Measurements from ENCODE around the gene CPPED1. TPM values are rescaled to one million over a fixed set of nuclear protein-coding genes. Genes with fewer than 3 reads are reported as not detected.

CPPED1 gene
- total RNA-seq, 1 donor from 2014 or later, result 9.0 TPM

- intact Hi-C loops (cut with micrococcal nuclease), result no loop called here
- Mint-ChIP-seq H3K9me3 (peaks cover 23% of the 10 kb centered on the region), H3K27ac (no peak overlapping the region), H3K4me3 (ENCODE audit: low read depth) (no peak overlapping the region), H3K27me3 (ENCODE audit: low read depth) (no peaks in the 10 kb centered on the region), H3K4me1 (ENCODE audit: low read depth) (no peaks in the 10 kb centered on the region), H3K36me3 (ENCODE audit: low read depth) (peaks cover 46% of the 10 kb centered on the region)
- no peak for DNase-seq (ENCODE audit: low spot score)
These were observed 63.9 kb downstream of the CPPED1 start for GRCh38 chr16:12739738-12740137.

GRCh38 chr16:12737563-12737962 is 66.1 kb downstream of the CPPED1 start:
- Mint-ChIP-seq H3K9me3 (peaks cover 23% of the 10 kb centered on the region), H3K36me3 (ENCODE audit: low read depth) (peaks cover 46% of the 10 kb centered on the region), H3K4me1 (ENCODE audit: low read depth) (no peaks in the 10 kb centered on the region), H3K4me3 (ENCODE audit: low read depth) (no peak overlapping the region), H3K27ac (no peak overlapping the region), H3K27me3 (ENCODE audit: low read depth) (no peaks in the 10 kb centered on the region)
- DNase-seq (ENCODE audit: low spot score), result no peak
- intact Hi-C loops (cut with micrococcal nuclease), result no loop called here

GRCh38 chr16:12735805-12736204 is 67.9 kb downstream of the CPPED1 start:
- H3K27ac Mint-ChIP-seq, result no peak overlapping the region
- intact Hi-C loops (cut with micrococcal nuclease), result no loop called here
- peaks cover 49% of the 10 kb centered on the region for H3K36me3 Mint-ChIP-seq (ENCODE audit: low read depth)
- no peak overlapping the region for H3K4me3 Mint-ChIP-seq (ENCODE audit: low read depth)
- no peaks in the 10 kb centered on the region for H3K4me1 Mint-ChIP-seq (ENCODE audit: low read depth)
- DNase-seq (ENCODE audit: low spot score), result no peak
- peaks cover 35% of the 10 kb centered on the region for H3K9me3 Mint-ChIP-seq
- H3K27me3 Mint-ChIP-seq (ENCODE audit: low read depth), result no peaks in the 10 kb centered on the region

- intact Hi-C loops (cut with micrococcal nuclease), result no loop called here
- no peak overlapping the region for H3K4me3 Mint-ChIP-seq (ENCODE audit: low read depth)
- DNase-seq (ENCODE audit: low spot score), result no peak
- H3K4me1 Mint-ChIP-seq (ENCODE audit: low read depth), result peaks cover 9% of the 10 kb centered on the region
- H3K9me3 Mint-ChIP-seq, result peaks cover 34% of the 10 kb centered on the region
- H3K36me3 Mint-ChIP-seq (ENCODE audit: low read depth), result peaks cover 40% of the 10 kb centered on the region
- H3K27ac Mint-ChIP-seq, result no peak overlapping the region
- H3K27me3 Mint-ChIP-seq (ENCODE audit: low read depth), result no peaks in the 10 kb centered on the region
These were observed 71.1 kb downstream of the CPPED1 start for GRCh38 chr16:12732600-12732999.

- no peak for DNase-seq (ENCODE audit: low spot score)
- H3K36me3 Mint-ChIP-seq (ENCODE audit: low read depth), result peaks cover 36% of the 10 kb centered on the region
- H3K27ac Mint-ChIP-seq, result no peak overlapping the region
- intact Hi-C loops (cut with micrococcal nuclease), result no loop called here
- peaks cover 28% of the 10 kb centered on the region for H3K9me3 Mint-ChIP-seq
- no peaks in the 10 kb centered on the region for H3K27me3 Mint-ChIP-seq (ENCODE audit: low read depth)
- H3K4me1 Mint-ChIP-seq (ENCODE audit: low read depth), result peaks cover 9% of the 10 kb centered on the region
- H3K4me3 Mint-ChIP-seq (ENCODE audit: low read depth), result no peak overlapping the region
These were observed 74.2 kb downstream of the CPPED1 start for GRCh38 chr16:12729448-12729847.

- H3K9me3 Mint-ChIP-seq, result peaks cover 24% of the 10 kb centered on the region
These were observed 75.2 kb downstream of the CPPED1 start for GRCh38 chr16:12728469-12728868.

GRCh38 chr16:12724226-12724625 is 79.5 kb downstream of the CPPED1 start:
- DNase-seq (ENCODE audit: low spot score), result no peak
- intact Hi-C loops (cut with micrococcal nuclease), result no loop called here
- Mint-ChIP-seq H3K4me3 (ENCODE audit: low read depth) (no peak overlapping the region), H3K36me3 (ENCODE audit: low read depth) (peaks cover 9% of the 10 kb centered on the region), H3K9me3 (no peaks in the 10 kb centered on the region), H3K27ac (no peak overlapping the region), H3K4me1 (ENCODE audit: low read depth) (peaks cover 2% of the 10 kb centered on the region), H3K27me3 (ENCODE audit: low read depth) (no peaks in the 10 kb centered on the region)

More at GRCh38 chr16:12728469-12728868, 75.2 kb downstream of the CPPED1 start:
- Mint-ChIP-seq H3K4me3 (ENCODE audit: low read depth) (no peak overlapping the region), H3K27me3 (ENCODE audit: low read depth) (no peaks in the 10 kb centered on the region), H3K4me1 (ENCODE audit: low read depth) (peaks cover 9% of the 10 kb centered on the region), H3K27ac (no peak overlapping the region), H3K36me3 (ENCODE audit: low read depth) (peaks cover 34% of the 10 kb centered on the region)
- intact Hi-C loops (cut with micrococcal nuclease), result no loop called here
- no peak for DNase-seq (ENCODE audit: low spot score)

GRCh38 chr16:12723681-12724080 is 80.0 kb downstream of the CPPED1 start:
- no peaks in the 10 kb centered on the region for H3K9me3 Mint-ChIP-seq
- no peak overlapping the region for H3K4me3 Mint-ChIP-seq (ENCODE audit: low read depth)
- H3K27me3 Mint-ChIP-seq (ENCODE audit: low read depth), result no peaks in the 10 kb centered on the region
- H3K27ac Mint-ChIP-seq, result no peak overlapping the region
- peaks cover 9% of the 10 kb centered on the region for H3K36me3 Mint-ChIP-seq (ENCODE audit: low read depth)
- intact Hi-C loops (cut with micrococcal nuclease), result no loop called here
- DNase-seq (ENCODE audit: low spot score), result no peak
- H3K4me1 Mint-ChIP-seq (ENCODE audit: low read depth), result no peaks in the 10 kb centered on the region

GRCh38 chr16:12721841-12722421 is 81.8 kb downstream of the CPPED1 start:
- Mint-ChIP-seq H3K27me3 (ENCODE audit: low read depth) (no peaks in the 10 kb centered on the region), H3K36me3 (ENCODE audit: low read depth) (peaks cover 9% of the 10 kb centered on the region), H3K27ac (no peak overlapping the region), H3K4me3 (ENCODE audit: low read depth) (no peak overlapping the region), H3K9me3 (no peaks in the 10 kb centered on the region), H3K4me1 (ENCODE audit: low read depth) (peaks cover 1% of the 10 kb centered on the region)
- intact Hi-C loops (cut with micrococcal nuclease), result no loop called here
- DNase-seq (ENCODE audit: low spot score), result no peak

- intact Hi-C loops (cut with micrococcal nuclease), result no loop called here
- Mint-ChIP-seq H3K9me3 (peaks cover 2% of the 10 kb centered on the region), H3K4me3 (ENCODE audit: low read depth) (no peak overlapping the region), H3K4me1 (ENCODE audit: low read depth) (peaks cover 1% of the 10 kb centered on the region), H3K27me3 (ENCODE audit: low read depth) (no peaks in the 10 kb centered on the region), H3K36me3 (ENCODE audit: low read depth) (peaks cover 5% of the 10 kb centered on the region), H3K27ac (no peak overlapping the region)
- no peak for DNase-seq (ENCODE audit: low spot score)
These were observed 83.7 kb downstream of the CPPED1 start for GRCh38 chr16:12719972-12720371.

- no peak overlapping the region for H3K27ac Mint-ChIP-seq
- peaks cover 1% of the 10 kb centered on the region for H3K4me1 Mint-ChIP-seq (ENCODE audit: low read depth)
- H3K9me3 Mint-ChIP-seq, result peaks cover 13% of the 10 kb centered on the region
- no peaks in the 10 kb centered on the region for H3K27me3 Mint-ChIP-seq (ENCODE audit: low read depth)
- no peak for DNase-seq (ENCODE audit: low spot score)
- intact Hi-C loops (cut with micrococcal nuclease), result no loop called here
- H3K36me3 Mint-ChIP-seq (ENCODE audit: low read depth), result peaks cover 3% of the 10 kb centered on the region
- H3K4me3 Mint-ChIP-seq (ENCODE audit: low read depth), result no peak overlapping the region
These were observed 87.0 kb downstream of the CPPED1 start for GRCh38 chr16:12716658-12717057.

GRCh38 chr16:12709807-12710206 is 93.9 kb downstream of the CPPED1 start:
- no peaks in the 10 kb centered on the region for H3K4me1 Mint-ChIP-seq (ENCODE audit: low read depth)
- H3K27ac Mint-ChIP-seq, result no peak overlapping the region
- intact Hi-C loops (cut with micrococcal nuclease), result no loop called here

GRCh38 chr16:12708266-12708665 is 95.4 kb downstream of the CPPED1 start:
- intact Hi-C loops (cut with micrococcal nuclease), result no loop called here
- H3K27me3 Mint-ChIP-seq (ENCODE audit: low read depth), result no peaks in the 10 kb centered on the region
- H3K27ac Mint-ChIP-seq, result no peak overlapping the region
- no peaks in the 10 kb centered on the region for H3K9me3 Mint-ChIP-seq
- no peak overlapping the region for H3K4me3 Mint-ChIP-seq (ENCODE audit: low read depth)
- H3K4me1 Mint-ChIP-seq (ENCODE audit: low read depth), result no peaks in the 10 kb centered on the region
- no peaks in the 10 kb centered on the region for H3K36me3 Mint-ChIP-seq (ENCODE audit: low read depth)
- DNase-seq (ENCODE audit: low spot score), result no peak

More at GRCh38 chr16:12709807-12710206, 93.9 kb downstream of the CPPED1 start:
- Mint-ChIP-seq H3K27me3 (ENCODE audit: low read depth) (no peaks in the 10 kb centered on the region), H3K4me3 (ENCODE audit: low read depth) (no peak overlapping the region), H3K36me3 (ENCODE audit: low read depth) (peaks cover under 1% of the 10 kb centered on the region), H3K9me3 (peaks cover 9% of the 10 kb centered on the region)
- DNase-seq (ENCODE audit: low spot score), result no peak

GRCh38 chr16:12706628-12707027 is 97.1 kb downstream of the CPPED1 start:
- H3K27me3 Mint-ChIP-seq (ENCODE audit: low read depth), result no peaks in the 10 kb centered on the region
- H3K4me1 Mint-ChIP-seq (ENCODE audit: low read depth), result no peaks in the 10 kb centered on the region
- no peaks in the 10 kb centered on the region for H3K9me3 Mint-ChIP-seq
- no peak overlapping the region for H3K27ac Mint-ChIP-seq
- no peak for DNase-seq (ENCODE audit: low spot score)
- intact Hi-C loops (cut with micrococcal nuclease), result no loop called here
- no peaks in the 10 kb centered on the region for H3K36me3 Mint-ChIP-seq (ENCODE audit: low read depth)
- H3K4me3 Mint-ChIP-seq (ENCODE audit: low read depth), result no peak overlapping the region

All from activated T-helper 2 cell treated with anti-CD3 and anti-CD28 coated beads, Interferon-gamma antibody, Interleukin-2, Interleukin-4, amounts not matched to agents 10 μg/mL and 5 μg/mL and 100 μg/mL, durations not matched to agents 14 hours and 24 hours and 36 hours (primary cell).